Activated T-cell treated with anti-CD3 and anti-CD28 coated beads for 4 hours (primary cell): Measurements from ENCODE around the gene RPL37.
"Not testable (repeated sequence)": the region's sequence is repeated elsewhere in the genome, so short reads cannot be mapped to it uniquely, and the experiment has no call there.

ENCODE experiments used
- DNase-seq: peaks from one replicate; pipeline ENCODE4 v3.0.0-alpha.2; 2020

RPL37 gene

GRCh38 chr5:40834849-40835787 lies at the start of gene RPL37:
Gene RPL37 (minus strand): TSS chr5:40835222. CDS start chr5:40835185, 37 bp downstream.
- peak; percentile 80 for DNase-seq

GRCh38 chr5:40883051-40883450 lies 48.0 kb upstream of the RPL37 start:
- not testable (repeated sequence) for DNase-seq

GRCh38 chr5:40882291-40882690 lies 47.3 kb upstream of the RPL37 start:
- DNase-seq, result no peak

GRCh38 chr5:40879163-40879942 lies 44.3 kb upstream of the RPL37 start:
- no peak for DNase-seq

- DNase-seq, result no peak
Observed at GRCh38 chr5:40877371-40877988, 42.5 kb upstream of the RPL37 start.

GRCh38 chr5:40875958-40876357 lies 40.9 kb upstream of the RPL37 start:
- no peak for DNase-seq

- DNase-seq, result no peak
Observed at GRCh38 chr5:40873286-40873880, 38.4 kb upstream of the RPL37 start.

GRCh38 chr5:40872253-40872652 lies 37.2 kb upstream of the RPL37 start:
- not testable (repeated sequence) for DNase-seq

- no peak for DNase-seq
Observed at GRCh38 chr5:40871177-40871576, 36.2 kb upstream of the RPL37 start.

- no peak for DNase-seq
Observed at GRCh38 chr5:40869384-40869783, 34.4 kb upstream of the RPL37 start.

- DNase-seq, result no peak
Observed at GRCh38 chr5:40866844-40867243, 31.8 kb upstream of the RPL37 start.

GRCh38 chr5:40865004-40865403 lies 30.0 kb upstream of the RPL37 start:
- not testable (repeated sequence) for DNase-seq

GRCh38 chr5:40860711-40861110 lies 25.7 kb upstream of the RPL37 start:
- DNase-seq, result no peak

GRCh38 chr5:40853632-40854192 lies 18.7 kb upstream of the RPL37 start:
- no peak for DNase-seq

GRCh38 chr5:40847525-40847924 lies 12.5 kb upstream of the RPL37 start:
- DNase-seq, result no peak

GRCh38 chr5:40846371-40846770 lies 11.3 kb upstream of the RPL37 start:
- DNase-seq, result no peak

GRCh38 chr5:40844565-40844964 lies 9.5 kb upstream of the RPL37 start:
- DNase-seq, result no peak

- no peak for DNase-seq
Observed at GRCh38 chr5:40842351-40842750, 7.3 kb upstream of the RPL37 start.

- no peak for DNase-seq
Observed at GRCh38 chr5:40841068-40841805, 6.2 kb upstream of the RPL37 start, which contains the start of gene CARD6. Gene CARD6 (plus strand): TSS chr5:40841367. CDS start chr5:40841383, 16 bp downstream.

GRCh38 chr5:40838086-40838485 lies 3.1 kb upstream of the RPL37 start:
- no peak for DNase-seq

GRCh38 chr5:40834391-40834848 lies 602 bp downstream of the RPL37 start:
- no peak for DNase-seq
